Neural cell (in vitro differentiated cells): ENCODE measurements around the gene PACC1. TPM values are rescaled to one million over a fixed set of nuclear protein-coding genes. Genes with fewer than 3 reads are reported as not detected.

Experiments
- H2AFZ ChIP-seq: fragments of 200-600, 300-800 bp; sonication (generic), shearing (Covaris generic); 2 replicates; pipeline ENCODE4 v1.6.0; 2014; ENCODE audit warnings: low read depth, mild to moderate bottlenecking, antibody characterized with exemption, low read length, moderate library complexity
- H3F3A ChIP-seq: fragments of 200-600 bp; shearing (Covaris generic); 2 replicates; pipeline ENCODE4 v1.6.1; 2016; ENCODE audit warnings: mild to moderate bottlenecking, moderate library complexity, mixed read lengths, antibody characterized with exemption, low read length; ENCODE audit not compliant: insufficient read depth, poor library complexity, severe bottlenecking
- H3K27ac ChIP-seq: fragments of 200-600, 300-800 bp; sonication (generic), shearing (Covaris generic); 2 replicates; pipeline ENCODE4 v1.5.1; 2014; ENCODE audit warnings: mild to moderate bottlenecking, low read length, moderate library complexity
- H3K27me3 ChIP-seq: fragments of 300-800, 200-600 bp; sonication (generic), shearing (Covaris generic); 2 replicates; pipeline ENCODE4 v1.6.0; 2014; ENCODE audit warnings: mild to moderate bottlenecking, low read depth, low read length, moderate library complexity; ENCODE audit not compliant: insufficient read depth
- H3K36me3 ChIP-seq: fragments of 300-800, 200-600 bp; sonication (generic), shearing (Covaris generic); 2 replicates; pipeline ENCODE4 v1.5.1; 2014; ENCODE audit warnings: mild to moderate bottlenecking, antibody characterized with exemption, low read length, moderate library complexity; ENCODE audit not compliant: insufficient read depth
- H3K4me2 ChIP-seq: fragments of 300-800, 200-600 bp; sonication (generic), shearing (Covaris generic); 2 replicates; pipeline ENCODE4 v1.6.0; 2014; ENCODE audit warnings: mild to moderate bottlenecking, low read length
- H3K4me3 ChIP-seq: fragments of 300-800, 200-600 bp; sonication (generic), shearing (Covaris generic); 2 replicates; pipeline ENCODE4 v1.5.1; 2014; ENCODE audit warnings: mild to moderate bottlenecking, low read length, moderate library complexity
- H3K79me2 ChIP-seq: fragments of 200-600 bp; shearing (Covaris generic); replicated peaks from 2 replicates; pipeline ENCODE4 v1.6.0; 2014; ENCODE audit warnings: mild to moderate bottlenecking, low read length, moderate library complexity; ENCODE audit not compliant: insufficient read depth
- H3K9ac ChIP-seq: fragments of 300-800, 200-600 bp; sonication (generic), shearing (Covaris generic); 2 replicates; pipeline ENCODE4 v1.6.1; 2016; ENCODE audit warnings: mild to moderate bottlenecking, low read length, mixed read lengths
- H3K9me2 ChIP-seq: fragments of 200-600 bp; shearing (Covaris generic); 2 replicates; pipeline ENCODE4 v1.6.1; 2016; ENCODE audit warnings: mild to moderate bottlenecking, low read length, mixed read lengths; ENCODE audit not compliant: insufficient read depth
- H3K9me3 ChIP-seq: fragments of 200-600, 300-800 bp; sonication (generic), shearing (Covaris generic); 2 replicates; pipeline ENCODE4 v1.6.1; 2016; ENCODE audit warnings: mild to moderate bottlenecking, mixed run types, low read length, moderate library complexity, mixed read lengths
- H4K20me1 ChIP-seq: fragments of 200-600 bp; shearing (Covaris generic); 2 replicates; pipeline ENCODE4 v1.6.1; 2016; ENCODE audit warnings: mild to moderate bottlenecking, mixed run types; ENCODE audit not compliant: insufficient read depth
- EP300 ChIP-seq: fragments of 450-650 bp; conservative IDR thresholded peaks from 2 replicates; pipeline ENCODE4 v1.6.1; 2014; ENCODE audit warnings: antibody characterized with exemption, mild to moderate bottlenecking, moderate library complexity; ENCODE audit not compliant: poor library complexity, severe bottlenecking
- EZH2 ChIP-seq: fragments of 200-600, 300-800 bp; shearing (Covaris generic), sonication (generic); IDR thresholded peaks from 2 replicates; pipeline ENCODE4 v1.6.1; 2014; ENCODE audit warnings: antibody characterized with exemption, low read length, borderline replicate concordance, mild to moderate bottlenecking; ENCODE audit not compliant: insufficient read depth, poor library complexity, severe bottlenecking
- MXI1 ChIP-seq: fragments of 450-650 bp; conservative IDR thresholded peaks from 2 replicates; pipeline ENCODE4 v1.6.1; 2014; ENCODE audit warnings: antibody characterized with exemption, mild to moderate bottlenecking; ENCODE audit not compliant: poor library complexity, severe bottlenecking
- POLR2AphosphoS5 ChIP-seq: IDR thresholded peaks from 2 replicates; pipeline ENCODE4 v1.6.1; 2012
- RAD21 ChIP-seq: fragments of 450-650 bp; conservative IDR thresholded peaks from 2 replicates; pipeline ENCODE4 v1.6.1; 2014; ENCODE audit warnings: antibody characterized with exemption, mild to moderate bottlenecking, moderate library complexity
- SMC3 ChIP-seq: fragments of 450-650 bp; conservative IDR thresholded peaks from 2 replicates; pipeline ENCODE4 v1.6.1; 2014; ENCODE audit warnings: antibody characterized with exemption, mild to moderate bottlenecking, moderate library complexity; ENCODE audit not compliant: poor library complexity
- TAF1 ChIP-seq: IDR thresholded peaks from 2 replicates; pipeline ENCODE4 v1.6.1; 2012; ENCODE audit warnings: low read depth
- polyA plus RNA-seq: library from polyadenylated mRNA; depleted of rRNA; stranded (reverse); fragments of >200 nt; gene quantifications from 2 replicates; pipeline ENCODE4 v1.2.3, GENCODE V29; 2014
- TF ChIP-seq, protein P1 (sequence below): IDR thresholded peaks from 2 replicates; pipeline ENCODE4 v1.6.1; 2012; ENCODE audit warnings: borderline replicate concordance
- TF ChIP-seq, protein P2 (sequence below): fragments of 450-650 bp; IDR thresholded peaks from 2 replicates; pipeline ENCODE4 v1.5.1; 2014; ENCODE audit warnings: antibody characterized with exemption, mild to moderate bottlenecking, moderate library complexity; ENCODE audit not compliant: poor library complexity, severe bottlenecking

Gene PACC1
- polyA plus RNA-seq, 1 donor from 2014 or later = 33.3 TPM

GRCh38 chr1:212459656-212460055 is 45.0 kb upstream of the PACC1 start:
- TF ChIP-seq, protein P1, sequence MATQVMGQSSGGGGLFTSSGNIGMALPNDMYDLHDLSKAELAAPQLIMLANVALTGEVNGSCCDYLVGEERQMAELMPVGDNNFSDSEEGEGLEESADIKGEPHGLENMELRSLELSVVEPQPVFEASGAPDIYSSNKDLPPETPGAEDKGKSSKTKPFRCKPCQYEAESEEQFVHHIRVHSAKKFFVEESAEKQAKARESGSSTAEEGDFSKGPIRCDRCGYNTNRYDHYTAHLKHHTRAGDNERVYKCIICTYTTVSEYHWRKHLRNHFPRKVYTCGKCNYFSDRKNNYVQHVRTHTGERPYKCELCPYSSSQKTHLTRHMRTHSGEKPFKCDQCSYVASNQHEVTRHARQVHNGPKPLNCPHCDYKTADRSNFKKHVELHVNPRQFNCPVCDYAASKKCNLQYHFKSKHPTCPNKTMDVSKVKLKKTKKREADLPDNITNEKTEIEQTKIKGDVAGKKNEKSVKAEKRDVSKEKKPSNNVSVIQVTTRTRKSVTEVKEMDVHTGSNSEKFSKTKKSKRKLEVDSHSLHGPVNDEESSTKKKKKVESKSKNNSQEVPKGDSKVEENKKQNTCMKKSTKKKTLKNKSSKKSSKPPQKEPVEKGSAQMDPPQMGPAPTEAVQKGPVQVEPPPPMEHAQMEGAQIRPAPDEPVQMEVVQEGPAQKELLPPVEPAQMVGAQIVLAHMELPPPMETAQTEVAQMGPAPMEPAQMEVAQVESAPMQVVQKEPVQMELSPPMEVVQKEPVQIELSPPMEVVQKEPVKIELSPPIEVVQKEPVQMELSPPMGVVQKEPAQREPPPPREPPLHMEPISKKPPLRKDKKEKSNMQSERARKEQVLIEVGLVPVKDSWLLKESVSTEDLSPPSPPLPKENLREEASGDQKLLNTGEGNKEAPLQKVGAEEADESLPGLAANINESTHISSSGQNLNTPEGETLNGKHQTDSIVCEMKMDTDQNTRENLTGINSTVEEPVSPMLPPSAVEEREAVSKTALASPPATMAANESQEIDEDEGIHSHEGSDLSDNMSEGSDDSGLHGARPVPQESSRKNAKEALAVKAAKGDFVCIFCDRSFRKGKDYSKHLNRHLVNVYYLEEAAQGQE = no peak
- TF ChIP-seq, protein P2, sequence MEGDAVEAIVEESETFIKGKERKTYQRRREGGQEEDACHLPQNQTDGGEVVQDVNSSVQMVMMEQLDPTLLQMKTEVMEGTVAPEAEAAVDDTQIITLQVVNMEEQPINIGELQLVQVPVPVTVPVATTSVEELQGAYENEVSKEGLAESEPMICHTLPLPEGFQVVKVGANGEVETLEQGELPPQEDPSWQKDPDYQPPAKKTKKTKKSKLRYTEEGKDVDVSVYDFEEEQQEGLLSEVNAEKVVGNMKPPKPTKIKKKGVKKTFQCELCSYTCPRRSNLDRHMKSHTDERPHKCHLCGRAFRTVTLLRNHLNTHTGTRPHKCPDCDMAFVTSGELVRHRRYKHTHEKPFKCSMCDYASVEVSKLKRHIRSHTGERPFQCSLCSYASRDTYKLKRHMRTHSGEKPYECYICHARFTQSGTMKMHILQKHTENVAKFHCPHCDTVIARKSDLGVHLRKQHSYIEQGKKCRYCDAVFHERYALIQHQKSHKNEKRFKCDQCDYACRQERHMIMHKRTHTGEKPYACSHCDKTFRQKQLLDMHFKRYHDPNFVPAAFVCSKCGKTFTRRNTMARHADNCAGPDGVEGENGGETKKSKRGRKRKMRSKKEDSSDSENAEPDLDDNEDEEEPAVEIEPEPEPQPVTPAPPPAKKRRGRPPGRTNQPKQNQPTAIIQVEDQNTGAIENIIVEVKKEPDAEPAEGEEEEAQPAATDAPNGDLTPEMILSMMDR = no peak
- TF ChIP-seq POLR2AphosphoS5 (no peak), MXI1 (no peak), EZH2 (no peak), TAF1 (no peak), RAD21 (no peak), EP300 (no peak), SMC3 (no peak)
- H3K9me3 ChIP-seq = no peaks in the 10 kb centered on the region
- no peak overlapping the region for H3K4me3 ChIP-seq
- no peak overlapping the region for H3K4me2 ChIP-seq
- no peak overlapping the region for H3K27ac ChIP-seq
- no peaks in the 10 kb centered on the region for H4K20me1 ChIP-seq
- no peak overlapping the region for H3K9ac ChIP-seq
- no peaks in the 10 kb centered on the region for H3K36me3 ChIP-seq
- H2AFZ ChIP-seq = no peak overlapping the region
- H3K9me2 ChIP-seq = no peaks in the 10 kb centered on the region
- no peaks in the 10 kb centered on the region for H3F3A ChIP-seq
- H3K79me2 ChIP-seq = no peaks in the 10 kb centered on the region
- H3K27me3 ChIP-seq = no peaks in the 10 kb centered on the region

GRCh38 chr1:212458817-212459216 is 44.1 kb upstream of the PACC1 start:
- Histone ChIP-seq H3K4me2 (no peak overlapping the region), H3K9ac (no peak overlapping the region), H4K20me1 (no peaks in the 10 kb centered on the region), H3K4me3 (no peak overlapping the region), H3K27ac (no peak overlapping the region), H3K9me2 (no peaks in the 10 kb centered on the region), H3K36me3 (no peaks in the 10 kb centered on the region), H3K9me3 (no peaks in the 10 kb centered on the region), H3K79me2 (no peaks in the 10 kb centered on the region), H3F3A (no peaks in the 10 kb centered on the region), H2AFZ (no peak overlapping the region), H3K27me3 (no peaks in the 10 kb centered on the region)
- TF ChIP-seq POLR2AphosphoS5 (no peak), EZH2 (no peak), RAD21 (no peak), TAF1 (no peak), SMC3 (no peak), EP300 (no peak), MXI1 (no peak)
- TF ChIP-seq, protein P2 = no peak
- TF ChIP-seq, protein P1 = no peak
